GM19395 (cell line): ENCODE results near the gene TUBG2.
"Not testable (repeated sequence)": the region's sequence is repeated elsewhere in the genome, so short reads cannot be mapped to it uniquely, and the experiment has no call there.

Source experiments
- ATAC-seq: cut with Tn5 transposase; IDR thresholded peaks from one replicate; pipeline ENCODE4 v1.9.1; 2021; ENCODE audit warnings: mild to moderate bottlenecking, moderate library complexity; ENCODE audit not compliant: unreplicated experiment

Gene TUBG2

DNA sequence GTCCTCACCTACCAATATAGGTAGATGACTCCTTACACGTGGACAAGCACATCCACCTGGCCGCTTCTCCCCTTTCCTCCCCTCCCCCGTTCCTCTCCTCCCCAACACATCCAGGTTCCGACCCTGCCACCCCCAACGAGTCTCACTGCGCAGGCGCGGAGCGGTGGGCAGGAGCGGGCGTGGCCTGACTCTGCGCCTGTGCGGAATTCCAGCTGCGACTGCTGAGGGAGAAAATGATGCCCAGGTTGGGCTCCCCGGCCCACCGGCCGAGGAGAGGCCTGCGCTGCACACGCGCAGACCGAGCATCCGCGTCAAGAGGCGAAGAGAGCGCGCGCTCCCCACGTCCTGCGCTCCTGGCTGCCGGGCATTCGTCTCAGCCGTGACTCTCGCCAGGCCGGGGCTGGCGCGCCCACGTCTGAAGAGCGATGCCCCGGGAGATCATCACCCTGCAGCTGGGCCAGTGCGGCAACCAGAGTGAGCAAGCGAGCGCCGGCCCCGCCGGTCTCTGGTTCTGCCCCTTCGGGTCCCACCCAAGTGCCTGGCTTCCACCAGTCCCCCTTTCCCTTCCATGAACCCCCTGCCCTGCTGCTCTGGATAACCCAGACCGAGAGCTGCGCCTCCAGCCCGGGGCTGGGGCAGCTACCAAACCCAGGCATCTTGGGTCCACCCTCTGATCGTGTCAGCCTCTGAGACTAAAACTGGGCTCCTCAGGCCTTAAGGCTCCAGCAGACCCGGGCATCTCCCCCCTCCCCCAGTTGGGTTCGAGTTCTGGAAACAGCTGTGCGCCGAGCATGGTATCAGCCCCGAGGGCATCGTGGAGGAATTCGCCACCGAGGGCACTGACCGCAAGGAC is at the start of gene TUBG2:
TSS of gene TUBG2 (plus strand) at position 206 of the 853 bp plus-strand sequence. CDS start at position 426, 220 bp downstream.
- no peak for ATAC-seq

- peak; percentile 12 for ATAC-seq
Observed at GRCh38 chr17:42609814-42610801, 49.0 kb upstream of the TUBG2 start.

DNA sequence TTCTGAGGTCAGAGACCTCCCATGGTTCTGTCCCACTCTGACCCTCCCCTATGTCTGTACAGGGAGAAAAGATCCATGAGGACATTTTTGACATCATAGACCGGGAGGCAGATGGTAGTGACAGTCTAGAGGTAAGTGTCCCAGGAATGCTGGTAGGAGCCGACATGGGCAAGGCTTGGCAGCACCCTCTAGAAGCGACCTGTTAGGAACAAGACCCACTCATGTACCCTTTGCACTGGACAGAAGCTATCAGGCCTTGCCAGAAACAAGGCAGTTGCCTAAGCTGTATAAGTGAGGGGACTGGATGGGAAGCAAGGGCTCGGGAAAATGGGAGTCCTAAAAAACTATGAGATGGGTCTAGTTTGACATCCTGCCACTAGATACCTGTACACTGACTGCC is 47.1 kb upstream of the TUBG2 start:
- ATAC-seq: no peak

DNA sequence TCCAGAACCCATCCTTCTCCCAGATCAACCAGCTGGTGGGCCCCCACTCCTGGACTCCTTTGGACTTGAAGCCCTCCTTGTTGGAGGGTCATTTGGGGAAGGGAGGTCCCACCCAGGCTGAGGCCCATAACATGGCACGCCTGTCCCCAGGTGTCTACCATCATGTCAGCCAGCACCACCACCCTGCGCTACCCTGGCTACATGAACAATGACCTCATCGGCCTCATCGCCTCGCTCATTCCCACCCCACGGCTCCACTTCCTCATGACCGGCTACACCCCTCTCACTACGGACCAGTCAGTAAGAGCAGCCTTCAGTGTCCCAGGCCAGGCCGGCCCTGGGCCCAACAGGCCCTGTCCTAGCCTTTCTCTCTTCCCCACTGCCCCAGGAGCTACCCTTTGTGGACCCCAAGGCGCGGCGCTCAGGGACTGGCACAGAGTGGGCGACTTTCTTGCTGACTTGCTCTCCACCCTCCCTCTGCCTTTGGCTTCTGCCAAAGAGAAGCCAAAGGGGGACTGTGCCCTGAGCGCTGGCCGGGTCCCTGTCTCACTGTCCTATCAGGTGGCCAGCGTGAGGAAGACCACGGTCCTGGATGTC is 45.3 kb upstream of the TUBG2 start:
- ATAC-seq: no peak

DNA sequence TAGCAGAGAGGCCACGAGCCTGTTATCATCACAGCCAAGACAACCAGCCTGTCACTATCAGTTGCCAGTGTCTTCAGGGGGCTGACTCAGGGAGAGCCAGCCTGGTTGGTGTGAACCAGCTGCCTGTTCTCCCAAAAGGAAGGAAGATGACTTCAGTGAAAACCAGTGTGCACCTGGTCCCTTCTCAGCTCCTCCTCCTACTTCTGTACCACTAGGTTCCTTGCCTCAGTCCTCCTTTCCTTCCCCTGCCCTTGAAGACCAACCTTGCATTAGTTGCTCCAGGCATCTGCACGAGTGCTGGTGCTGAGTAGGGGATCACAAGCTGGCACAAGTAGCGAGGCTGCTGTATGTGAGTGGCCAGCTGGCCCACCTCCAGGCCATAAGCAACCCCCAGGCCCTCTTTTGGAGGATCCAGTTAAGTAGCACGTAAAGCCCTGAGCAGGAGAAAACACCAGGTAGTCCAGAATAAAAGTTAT is 41.1 kb upstream of the TUBG2 start:
- ATAC-seq: peak; percentile 12

DNA sequence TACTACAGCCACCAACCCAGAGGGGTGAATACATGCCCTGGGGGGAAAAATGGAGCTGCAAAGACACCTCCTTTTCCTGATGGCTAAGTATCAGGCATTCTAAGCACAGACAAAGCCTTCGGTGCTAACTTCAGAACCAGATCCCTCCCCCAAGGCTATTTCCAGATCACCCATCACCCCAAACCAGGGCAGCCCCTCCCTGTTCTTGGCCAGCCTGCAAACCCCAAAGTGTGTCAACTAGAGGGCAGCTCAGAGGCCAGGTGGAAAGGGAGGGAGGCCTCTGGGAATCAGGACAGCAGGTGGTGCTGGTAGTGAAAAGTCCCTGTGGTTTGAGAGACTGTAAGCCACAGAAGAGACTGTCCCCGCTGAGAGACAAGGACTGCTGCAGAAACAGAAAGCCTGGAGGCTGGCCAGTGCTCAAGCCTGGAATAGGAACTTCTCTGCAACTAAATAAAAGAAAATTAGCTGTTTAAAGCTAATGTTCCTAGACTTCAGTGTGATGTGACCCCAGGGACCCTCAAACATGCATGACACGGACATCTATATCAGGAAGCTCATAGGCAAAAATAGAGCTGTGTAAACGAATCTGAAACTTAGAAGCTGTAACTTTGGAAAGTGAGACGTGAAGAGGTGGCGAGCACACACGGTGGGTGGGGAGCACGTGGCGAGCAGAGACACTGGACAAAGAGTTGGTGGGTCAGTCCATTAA is 40.5 kb upstream of the TUBG2 start:
- ATAC-seq: peak; percentile 73

DNA sequence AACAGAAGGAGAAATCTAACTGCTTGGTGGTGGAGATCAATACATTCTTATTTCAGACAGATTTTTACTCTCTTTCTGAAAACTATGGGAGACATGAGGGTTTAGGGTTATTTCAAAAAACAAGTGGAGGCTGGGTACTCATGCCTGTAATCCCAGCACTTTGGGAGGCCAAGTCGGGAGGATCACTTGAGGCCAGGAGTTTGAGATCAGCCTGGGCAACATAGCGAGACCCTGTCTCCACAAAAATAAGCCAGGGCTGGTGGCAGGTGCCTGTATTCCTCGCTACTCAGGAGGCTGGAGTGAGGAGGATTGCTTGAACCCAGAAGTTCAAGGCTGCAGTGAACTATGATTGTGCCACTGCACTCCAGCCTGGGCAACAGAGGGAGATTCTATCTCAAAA is 37.1 kb upstream of the TUBG2 start:
- not testable (repeated sequence) for ATAC-seq

GRCh38 chr17:42623271-42623670 is 35.8 kb upstream of the TUBG2 start:
- no peak for ATAC-seq

DNA sequence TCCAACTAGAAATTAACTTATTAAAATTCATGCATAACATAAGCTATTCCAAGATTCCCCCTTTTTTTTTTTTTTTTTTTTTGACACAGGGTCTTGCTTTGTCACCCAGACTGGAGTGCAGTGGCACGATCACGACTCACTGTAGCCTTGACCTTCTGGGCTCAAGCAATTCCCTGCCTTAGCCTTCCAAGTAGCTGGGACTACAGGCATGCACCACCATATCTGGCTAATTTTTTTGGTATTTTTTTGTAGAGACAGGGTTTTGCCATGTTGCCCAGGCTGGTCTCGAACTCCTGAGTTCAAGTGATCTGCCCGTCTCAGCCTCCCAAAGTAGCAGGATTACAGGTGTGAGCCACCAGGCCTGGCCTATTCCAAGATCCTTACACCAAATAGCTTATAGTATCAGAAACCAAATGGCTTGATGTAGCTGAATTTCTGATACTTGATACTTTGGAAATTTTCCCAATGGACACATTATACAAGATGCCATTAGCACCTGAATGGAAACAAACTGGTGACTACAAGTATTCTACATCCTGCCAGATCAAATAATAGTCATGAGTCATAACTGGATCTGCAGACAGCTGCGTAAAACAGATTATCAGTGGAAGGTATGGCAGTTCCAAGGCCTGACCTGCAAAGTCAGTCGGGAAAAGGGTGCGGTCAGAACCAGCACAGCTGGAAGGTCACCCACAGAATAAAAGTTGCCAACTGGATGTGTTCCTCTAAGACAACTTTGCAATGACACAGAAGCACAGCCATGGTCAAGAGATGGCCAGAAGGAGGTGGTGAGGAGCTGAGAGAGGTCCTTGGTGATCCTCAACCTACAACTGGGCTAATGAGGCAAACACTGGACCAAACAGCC is 35.1 kb upstream of the TUBG2 start:
- ATAC-seq: no peak

GRCh38 chr17:42627032-42627764 is 31.9 kb upstream of the TUBG2 start:
- not testable (repeated sequence) for ATAC-seq

- ATAC-seq: no peak
Observed at GRCh38 chr17:42629411-42630009, 29.6 kb upstream of the TUBG2 start.

DNA sequence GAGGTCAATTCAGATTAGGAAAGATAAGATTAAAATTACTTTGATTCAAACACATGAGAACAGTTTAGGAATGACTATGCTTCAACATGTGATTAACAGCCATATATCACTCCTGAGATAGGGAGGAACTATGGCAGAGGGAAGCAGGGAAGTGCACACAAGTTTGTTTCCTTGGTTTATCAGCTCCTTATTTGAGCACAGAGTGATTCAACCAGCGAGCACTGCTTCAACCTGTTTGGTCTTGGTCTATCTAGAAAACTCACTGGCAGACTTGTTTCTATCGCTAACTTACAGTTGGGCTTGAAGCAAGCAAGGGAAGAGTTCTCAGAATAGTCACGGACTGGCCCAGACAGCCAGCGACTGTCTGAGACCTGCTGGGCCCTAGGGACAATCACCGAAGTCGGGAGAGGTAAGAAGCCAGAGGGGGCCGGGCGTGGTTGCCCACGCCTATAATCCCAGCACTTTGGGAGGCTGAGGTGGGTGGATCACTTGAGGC is 26.1 kb upstream of the TUBG2 start:
- no peak for ATAC-seq

DNA sequence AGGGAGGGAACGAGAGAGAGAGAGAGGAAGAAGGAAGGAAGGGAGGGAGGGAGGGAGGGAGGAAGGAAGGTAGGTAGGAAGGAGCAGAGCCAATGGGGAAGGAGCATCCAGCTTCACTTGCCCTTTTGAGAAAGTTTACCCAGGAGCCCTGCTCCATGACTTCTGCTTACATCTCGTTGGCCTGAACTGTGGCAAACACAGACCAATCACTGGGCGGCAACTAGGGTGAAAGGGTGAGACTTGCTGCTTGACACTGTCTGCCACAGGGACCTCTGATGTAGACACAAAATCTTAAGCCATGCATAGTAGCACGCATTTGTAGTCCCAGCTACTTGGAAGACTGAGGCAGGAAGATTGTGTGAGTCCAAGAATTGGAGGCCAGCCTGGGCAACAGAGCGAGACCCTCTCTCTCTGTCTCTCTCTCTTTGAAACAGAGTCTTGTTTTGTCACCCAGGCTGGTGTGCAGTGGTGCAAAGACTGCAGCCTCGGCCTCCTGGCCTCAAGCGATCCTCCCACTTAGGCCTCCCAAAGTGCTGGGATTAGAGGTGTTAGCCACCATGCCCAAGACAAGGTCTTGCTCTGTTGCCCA is 19.5 kb upstream of the TUBG2 start:
- ATAC-seq: no peak

DNA sequence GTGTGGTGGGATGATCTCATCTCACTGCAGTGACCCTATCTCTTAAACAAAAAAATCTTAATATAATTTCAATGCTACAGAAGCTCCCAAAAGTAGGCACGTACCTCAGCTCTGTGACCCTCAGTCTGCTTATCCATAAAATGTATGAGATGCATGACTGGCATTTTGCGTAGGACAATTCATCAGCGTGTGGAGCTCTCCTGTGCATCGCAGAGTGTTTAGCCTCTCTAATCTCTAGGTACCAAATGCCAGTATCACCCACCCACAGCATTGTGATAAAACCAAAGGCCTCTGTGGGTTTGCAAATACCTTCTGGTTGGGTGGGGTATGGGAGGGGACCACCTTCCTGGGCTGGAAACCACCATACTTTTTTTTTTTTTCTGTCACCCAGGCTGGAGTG is 19.0 kb upstream of the TUBG2 start:
- ATAC-seq: no peak

- no peak for ATAC-seq
Observed at GRCh38 chr17:42642336-42642735, 16.7 kb upstream of the TUBG2 start.

- no peak for ATAC-seq
Observed at GRCh38 chr17:42647778-42648177, 11.3 kb upstream of the TUBG2 start.

GRCh38 chr17:42651392-42651791 is 7.7 kb upstream of the TUBG2 start:
- ATAC-seq: no peak
